NCI-H2107 (cell line): ENCODE measurements around the gene NANOGP8.
"Not testable (repeated sequence)": the region's sequence is repeated elsewhere in the genome, so short reads cannot be mapped to it uniquely, and the experiment has no call there.

Source experiments
- DNase-seq: peaks from one replicate; lab custom pipeline; 2025; lab: John Stamatoyannopoulos, UW

The NANOGP8 gene, protein sequence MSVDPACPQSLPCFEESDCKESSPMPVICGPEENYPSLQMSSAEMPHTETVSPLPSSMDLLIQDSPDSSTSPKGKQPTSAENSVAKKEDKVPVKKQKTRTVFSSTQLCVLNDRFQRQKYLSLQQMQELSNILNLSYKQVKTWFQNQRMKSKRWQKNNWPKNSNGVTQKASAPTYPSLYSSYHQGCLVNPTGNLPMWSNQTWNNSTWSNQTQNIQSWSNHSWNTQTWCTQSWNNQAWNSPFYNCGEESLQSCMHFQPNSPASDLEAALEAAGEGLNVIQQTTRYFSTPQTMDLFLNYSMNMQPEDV

DNA sequence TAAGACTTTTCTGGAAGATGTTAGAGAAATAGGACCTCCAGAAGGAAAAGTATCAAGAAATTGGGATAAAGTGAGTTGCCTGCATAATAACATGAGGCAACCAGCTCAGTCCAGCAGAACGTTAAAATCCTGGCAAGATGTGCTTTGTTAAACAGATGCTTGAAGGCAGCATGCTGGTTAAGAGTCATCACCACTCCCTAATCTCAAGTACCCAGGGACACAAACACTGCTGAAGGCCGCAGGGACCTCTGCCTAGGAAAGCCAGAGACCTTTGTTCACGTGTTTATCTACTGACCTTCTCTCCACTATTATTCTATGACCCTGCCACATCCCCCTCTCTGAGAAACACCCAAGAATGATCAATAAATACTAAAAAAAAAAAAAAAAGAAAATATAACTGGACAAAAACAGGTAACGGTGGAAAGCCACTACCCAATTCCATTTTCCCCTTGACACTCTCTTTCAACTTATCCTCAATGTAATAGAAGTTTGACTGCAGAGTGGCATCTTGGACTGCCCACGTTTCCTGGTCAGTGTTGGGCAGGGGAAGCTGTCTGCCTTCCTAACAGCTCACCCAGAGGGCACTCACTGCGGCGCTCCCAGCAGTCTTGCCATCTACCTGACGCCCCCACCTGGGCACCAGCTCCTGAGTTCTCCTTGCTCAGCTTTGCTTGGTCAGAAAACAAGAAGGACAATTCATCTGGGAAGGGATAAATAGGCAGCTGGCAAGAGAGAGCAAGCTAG, at the start of gene NANOGP8:
TSS of gene NANOGP8 (minus strand) at position 120 of the 744 bp plus-strand sequence. CDS start 185 bp downstream, outside the sequence.
- DNase-seq, result not testable (repeated sequence)

DNA sequence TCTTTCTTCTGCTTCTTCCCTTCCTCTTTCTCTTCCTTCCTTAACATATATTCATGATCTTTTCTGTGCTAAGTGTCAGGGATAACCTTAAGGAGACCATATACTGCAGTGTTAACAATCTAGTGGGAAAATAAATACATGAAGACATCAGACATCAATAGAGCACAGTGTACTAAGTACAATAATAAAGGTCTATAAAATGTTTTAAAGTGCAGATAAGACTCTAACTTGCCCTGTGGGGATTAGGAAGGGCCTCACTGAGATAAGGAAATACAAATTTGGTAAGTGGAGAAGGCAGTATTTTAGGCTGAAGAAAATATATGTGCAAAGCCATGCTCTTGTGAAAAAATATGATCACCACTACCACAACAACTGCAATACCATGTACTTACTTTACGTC, 49.2 kb upstream of the NANOGP8 start:
- DNase-seq, result no peak

DNA sequence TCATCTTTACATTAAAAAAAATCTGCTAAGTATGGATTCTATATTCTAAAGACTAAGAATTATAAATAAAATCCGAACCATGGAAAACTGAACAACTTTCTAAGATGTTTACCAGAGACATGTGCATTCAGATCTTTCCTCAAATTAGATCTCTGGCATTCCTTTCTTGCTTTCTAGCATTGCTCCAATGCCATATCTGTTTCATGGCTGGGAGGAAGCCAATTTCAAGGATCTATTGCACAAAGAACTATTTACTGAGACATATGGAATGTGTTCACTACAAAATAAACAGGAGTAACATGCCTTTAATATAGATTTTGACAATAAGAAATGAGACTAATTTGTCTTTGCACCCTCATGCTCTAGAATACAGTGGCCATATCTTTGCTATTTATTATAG, 45.1 kb upstream of the NANOGP8 start:
- DNase-seq, result no peak

DNA sequence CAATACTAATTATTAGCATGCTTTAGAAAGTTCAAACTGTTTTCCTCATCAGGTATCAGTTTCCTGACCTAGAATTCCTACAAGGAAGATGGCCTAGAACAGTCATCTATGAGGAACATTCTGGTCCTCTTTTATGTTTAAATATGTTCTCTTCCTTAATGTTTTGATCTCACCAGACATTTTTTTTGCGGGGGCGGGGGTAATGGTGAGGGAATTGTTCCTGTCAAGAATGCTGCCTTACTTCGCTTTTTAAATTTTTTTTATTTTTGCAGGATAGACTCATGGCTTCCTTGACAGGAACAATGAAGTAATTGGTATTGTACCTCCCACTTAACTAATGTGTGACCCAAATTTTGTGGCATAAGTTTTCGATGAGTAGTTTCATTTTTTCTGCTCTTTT, 44.3 kb upstream of the NANOGP8 start:
- DNase-seq, result no peak

DNA sequence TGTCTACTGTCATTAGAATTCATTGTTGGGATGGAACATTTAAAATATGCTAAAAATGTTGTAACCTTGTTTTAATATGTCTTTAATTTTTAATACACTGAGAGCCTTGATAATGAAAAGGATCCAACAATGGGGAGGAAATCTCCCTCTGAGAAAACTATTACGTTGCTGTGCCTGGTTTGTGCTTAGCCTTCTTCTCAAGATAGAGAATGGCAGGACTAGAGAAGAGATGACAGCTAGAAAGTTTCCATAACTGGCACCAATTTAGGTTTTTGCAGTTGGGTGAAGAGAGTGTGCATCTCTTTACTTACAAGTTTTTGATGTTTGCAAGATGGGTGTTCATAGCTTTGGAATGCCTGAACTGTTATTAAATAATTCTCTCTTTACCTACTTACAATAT, 42.6 kb upstream of the NANOGP8 start:
- DNase-seq, result no peak

DNA sequence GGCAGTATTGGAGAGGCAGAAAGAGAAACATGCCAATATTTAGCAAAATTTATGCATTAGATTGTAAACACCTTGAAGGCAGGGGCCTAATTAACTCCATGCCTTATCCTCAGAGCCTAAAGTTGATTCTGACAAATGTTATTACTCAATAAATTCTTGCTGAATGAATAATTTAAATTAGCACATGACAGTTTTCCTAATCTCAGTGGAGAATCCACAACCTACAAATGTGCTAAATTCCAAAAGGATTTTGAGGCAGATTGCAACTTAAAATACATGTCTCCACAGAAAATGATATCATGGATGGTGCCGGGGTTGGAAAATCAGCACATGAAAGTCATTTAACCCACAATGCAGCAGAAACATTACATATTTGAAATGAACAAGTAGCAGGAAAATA, 41.1 kb upstream of the NANOGP8 start:
- DNase-seq, result no peak

DNA sequence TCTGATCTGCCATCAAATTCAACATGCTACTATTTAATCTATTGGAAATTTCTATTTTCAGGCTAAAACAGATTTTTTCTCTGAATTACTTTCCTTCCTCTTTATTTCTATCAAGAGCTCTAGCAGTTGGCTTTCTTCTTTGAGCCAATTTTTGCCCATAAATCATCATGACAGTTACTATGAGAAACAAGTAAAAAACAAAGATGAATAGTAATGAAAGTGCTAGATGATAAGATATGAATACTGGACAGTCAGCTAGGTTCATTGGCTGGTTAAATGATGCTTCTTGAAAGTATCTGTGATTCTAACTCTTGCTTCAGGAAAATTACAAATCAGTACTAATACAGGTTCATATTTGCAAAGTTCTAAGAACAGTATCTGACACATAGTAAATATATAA, 38.6 kb upstream of the NANOGP8 start:
- DNase-seq, result no peak

DNA sequence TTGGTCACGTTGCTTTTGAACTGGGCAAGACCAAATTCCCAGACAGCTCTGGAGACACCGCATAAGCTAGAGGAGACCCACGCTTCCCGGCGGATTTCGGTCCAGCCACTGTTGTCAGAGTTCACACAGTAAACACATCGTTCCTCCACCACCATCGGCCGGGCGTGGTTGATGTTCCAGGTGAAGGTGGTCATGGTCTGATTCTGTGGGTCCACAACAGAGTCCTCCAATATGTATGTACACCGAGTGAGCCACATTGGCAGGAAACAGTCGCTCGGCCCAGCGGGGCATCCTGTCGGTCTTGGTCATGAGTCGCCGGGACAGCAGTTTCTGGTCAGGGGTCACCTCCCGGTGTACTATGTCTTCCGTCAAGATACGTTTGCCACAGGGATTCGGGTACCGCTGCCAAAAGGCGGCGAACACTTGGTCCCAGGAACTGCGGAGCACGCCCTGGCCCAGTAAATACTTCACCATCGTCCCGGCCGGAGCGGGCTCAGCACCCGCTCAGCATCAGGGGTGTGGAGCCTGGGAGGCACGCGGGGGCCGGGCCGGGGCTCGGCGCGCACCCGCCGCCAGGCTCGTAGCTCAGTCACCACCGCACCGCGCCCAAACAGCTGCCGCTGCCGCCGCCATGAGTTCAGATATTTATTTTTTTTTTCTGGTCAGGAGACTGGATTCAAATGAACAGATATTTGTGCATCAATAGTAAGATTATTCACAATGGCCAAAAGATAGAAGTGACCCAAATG, 36.7 kb upstream of the NANOGP8 start:
- no peak for DNase-seq

DNA sequence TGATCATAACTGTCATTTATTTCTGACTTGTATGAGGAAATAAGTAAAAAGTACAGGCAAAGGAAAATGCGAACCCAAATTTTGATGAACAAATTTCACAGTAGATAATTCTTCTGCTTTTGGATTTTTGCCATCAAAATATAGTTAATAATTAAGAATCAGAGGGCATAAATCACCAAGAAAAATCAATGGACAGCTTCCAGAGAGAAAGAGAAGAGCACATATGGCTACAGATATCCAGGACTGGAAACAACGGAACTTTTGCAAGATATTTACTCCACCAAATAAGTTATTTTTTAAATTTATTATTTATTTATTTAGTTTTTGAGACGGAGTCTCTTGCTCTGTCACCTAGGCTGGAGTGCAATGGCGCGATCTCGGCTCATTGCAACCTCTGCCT, 35.1 kb upstream of the NANOGP8 start:
- no peak for DNase-seq

DNA sequence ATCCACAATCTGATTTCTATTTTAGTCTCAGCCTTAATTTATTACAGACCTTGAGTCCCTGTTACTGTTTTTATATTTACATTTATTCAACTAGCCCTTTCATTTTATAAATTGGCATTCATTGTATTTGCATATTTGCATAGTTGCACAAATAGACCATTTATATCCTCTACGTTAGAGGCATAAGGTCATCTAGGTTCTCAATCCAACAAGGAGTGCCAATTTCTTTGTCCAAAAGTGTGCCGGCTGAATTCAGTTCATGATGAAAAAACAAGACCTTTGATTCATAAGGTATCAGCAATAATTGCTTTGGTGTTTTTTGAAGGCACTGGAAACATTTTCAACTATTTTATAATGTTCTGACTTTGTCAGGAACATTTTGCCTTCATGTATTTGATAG, 33.9 kb upstream of the NANOGP8 start:
- DNase-seq, result no peak

DNA sequence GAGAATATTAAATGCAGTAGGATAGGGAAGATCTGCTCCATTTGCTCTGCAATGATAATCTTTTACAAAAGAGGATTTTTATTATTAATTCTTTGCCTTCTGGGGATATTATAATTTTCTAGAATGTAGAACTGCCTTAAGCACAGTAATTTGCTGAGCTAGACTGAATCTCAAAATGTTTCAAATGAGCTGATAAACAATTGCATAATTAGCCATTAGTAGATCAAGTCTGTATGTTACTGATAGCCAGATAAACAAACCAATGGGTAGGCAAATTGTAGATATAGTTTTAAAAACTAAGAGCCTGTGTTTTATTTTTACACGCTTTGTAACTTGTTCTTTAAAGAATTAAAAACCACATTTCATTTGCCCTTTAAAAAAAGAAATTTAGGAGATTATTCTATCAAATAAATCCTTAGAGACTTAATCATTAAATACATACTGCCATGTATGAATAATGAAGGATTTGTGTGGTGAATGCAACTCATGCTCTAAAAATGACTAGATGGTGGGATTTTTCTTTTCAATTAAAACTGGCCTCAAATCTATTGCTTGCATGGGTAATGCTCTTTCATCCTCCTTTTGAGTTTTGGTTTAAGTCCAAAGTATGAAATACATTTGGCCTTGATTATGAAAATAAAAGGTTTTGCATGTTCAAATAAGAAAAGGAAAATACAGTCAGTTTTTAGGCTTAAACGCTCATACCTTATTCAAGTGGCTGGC, 32.6 kb upstream of the NANOGP8 start:
- DNase-seq, result no peak

DNA sequence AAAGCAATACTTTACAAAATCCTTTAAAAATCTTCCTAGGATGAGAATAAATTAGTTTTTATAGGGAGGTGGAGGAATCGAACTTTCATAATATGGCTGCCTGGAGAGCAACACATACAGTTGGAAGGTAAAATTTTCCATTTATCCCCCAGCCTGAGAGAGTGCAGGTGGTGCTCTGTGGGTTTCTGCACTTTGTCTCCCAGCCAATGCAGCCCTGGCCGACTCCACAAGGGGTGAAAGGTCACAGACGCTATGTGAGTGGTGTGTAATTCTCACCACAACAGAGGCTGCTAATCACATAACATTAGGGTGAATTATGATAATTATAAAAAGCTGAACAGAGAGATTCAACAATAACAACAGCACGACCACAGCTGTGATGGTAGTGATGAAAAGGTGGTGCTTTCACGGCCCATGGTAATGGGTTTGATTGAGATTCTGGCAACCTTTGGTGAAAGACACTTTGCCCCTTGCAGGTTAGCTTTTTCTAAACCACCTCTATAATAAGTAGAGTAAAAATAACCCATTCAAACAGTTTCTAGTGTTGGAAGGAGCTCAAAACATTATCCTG, 30.1 kb upstream of the NANOGP8 start:
- DNase-seq, result no peak

DNA sequence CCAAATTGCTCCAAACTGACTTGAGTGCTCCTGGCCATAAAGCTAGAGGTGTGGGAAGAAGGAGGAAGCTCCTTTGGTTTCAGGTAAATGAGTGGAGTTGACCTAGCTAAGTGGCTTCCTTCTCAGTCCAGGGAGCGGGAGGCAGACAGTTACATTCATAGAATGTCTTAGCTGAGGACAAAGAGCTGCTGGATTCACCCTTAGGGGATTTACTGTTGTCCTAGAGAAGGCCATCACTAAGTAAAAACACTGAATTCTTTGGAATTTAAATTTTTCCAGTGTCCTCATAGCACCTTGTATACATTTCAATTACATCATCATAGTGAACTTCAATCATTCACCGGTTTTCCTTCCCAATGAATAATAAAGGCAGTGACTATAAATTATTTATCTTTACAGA, 27.3 kb upstream of the NANOGP8 start:
- DNase-seq, result no peak

DNA sequence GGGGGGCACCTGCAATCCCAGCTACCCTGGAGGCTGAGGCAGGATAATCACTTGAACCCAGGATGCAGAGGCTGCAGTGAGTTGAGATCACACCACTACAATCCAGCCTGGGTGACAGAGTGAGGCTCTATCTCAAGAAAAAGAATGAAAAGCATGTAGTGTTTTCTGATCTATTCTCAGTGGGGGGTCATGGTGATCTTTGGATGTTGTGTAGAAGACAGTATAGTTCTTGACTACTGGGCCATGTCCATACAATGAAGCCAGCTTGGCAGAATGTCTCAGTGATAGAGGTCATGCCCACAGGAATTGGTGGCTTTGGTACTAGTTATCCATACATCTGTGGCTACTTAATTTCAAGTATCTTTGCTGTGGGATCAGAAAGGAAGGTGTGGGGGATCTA, 26.8 kb upstream of the NANOGP8 start:
- no peak for DNase-seq

DNA sequence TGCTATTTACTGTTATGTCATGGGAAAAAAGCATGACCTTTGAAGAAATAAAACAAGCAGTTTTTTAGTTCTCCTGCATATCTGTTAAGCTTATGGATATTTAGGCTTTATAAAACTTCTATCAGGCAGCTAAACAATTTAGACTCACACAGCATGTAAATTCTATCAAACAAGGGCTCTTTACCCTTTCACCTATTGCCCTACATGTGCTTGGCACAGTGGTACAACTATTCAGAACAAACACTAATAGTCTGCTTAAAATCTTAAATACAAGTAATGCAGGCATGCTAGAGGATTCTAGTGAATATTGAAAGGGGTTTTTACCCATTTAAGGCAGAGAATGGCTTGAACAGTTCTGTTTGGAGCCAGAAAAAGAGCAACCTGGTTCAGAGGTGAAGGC, 23.4 kb upstream of the NANOGP8 start:
- no peak for DNase-seq

DNA sequence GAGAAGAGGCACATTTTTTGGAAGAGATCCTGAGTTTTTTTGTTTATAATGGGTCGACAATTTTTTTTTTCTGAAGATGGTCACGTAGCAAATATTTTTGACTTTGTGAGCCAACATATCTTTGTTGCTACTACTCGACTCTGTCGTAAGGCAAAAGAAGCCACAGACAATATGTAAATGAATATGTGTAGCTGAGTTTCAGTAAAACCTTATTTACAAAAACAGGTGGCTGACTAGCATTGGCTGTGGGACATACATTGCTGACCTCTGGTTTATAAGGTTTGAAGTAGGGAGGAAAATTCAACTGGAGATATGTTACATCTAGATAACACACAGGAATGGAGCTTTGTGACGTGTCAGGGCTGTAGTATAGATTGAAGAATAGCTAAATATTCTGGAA, 22.5 kb upstream of the NANOGP8 start:
- DNase-seq, result no peak

DNA sequence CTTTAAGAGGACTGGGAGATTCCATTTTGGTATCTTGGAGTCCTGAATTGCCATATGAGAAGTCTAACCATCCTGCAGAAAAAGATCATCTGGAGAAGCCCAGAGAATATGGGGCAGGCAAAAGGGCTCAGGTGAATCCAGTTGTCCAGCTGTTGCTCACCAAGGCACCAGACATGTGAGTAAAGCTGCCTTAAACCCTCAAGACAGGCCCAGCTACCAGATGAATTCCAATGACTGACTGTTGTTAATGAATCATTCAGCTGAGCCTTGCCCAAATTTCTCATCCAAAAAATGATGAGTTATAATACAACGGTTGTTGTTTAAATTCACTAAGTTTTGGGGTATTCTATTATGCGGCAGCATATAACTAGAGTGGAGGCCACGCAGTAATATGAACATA, 22.0 kb upstream of the NANOGP8 start:
- DNase-seq, result no peak

DNA sequence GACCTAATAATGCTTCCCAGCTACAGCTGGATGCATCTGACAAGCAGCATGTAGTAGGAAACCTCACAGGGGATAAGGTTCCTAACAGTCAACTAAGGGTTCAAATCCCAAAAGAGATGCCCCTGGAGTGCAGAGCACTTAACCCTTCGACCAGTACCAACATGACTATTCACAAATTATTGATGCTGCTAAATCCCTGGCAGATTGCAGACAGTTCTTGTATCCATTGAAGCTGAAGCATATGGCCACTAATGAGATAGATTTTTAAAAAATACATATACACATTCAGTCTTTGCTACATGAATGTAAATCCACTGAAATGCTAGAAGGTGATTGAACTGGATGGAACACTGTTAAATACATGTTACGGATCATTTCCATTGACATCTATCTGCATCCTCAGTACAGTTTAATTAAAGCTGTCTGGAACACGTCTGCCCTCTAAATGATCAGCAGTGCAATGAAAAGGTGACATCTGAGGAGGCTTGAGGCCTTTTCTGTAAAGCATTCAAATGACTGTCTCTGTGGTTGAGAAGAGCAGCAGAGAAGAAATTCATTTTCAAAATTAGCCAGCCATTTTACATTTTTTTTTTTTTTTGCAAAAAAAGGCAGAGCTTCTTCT, 19.5 kb upstream of the NANOGP8 start:
- no peak for DNase-seq

DNA sequence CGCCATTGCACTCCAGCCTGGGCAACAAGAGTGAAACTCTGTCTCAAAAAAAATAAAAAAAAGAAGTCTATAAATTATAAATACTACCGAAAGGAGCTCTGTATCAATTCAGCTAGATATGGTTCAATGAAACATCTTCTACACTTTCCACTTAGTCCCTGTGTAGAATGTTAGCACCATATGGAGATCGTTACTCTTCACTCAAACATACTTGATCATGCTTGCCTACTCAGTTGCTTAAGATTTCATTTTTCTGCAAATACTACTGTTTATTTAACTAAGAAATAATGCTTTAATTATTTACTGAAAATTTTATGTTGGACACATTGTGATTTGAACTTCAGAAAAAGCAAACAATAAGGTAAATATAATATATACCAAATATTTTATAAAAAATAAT, 17.1 kb upstream of the NANOGP8 start:
- no peak for DNase-seq

DNA sequence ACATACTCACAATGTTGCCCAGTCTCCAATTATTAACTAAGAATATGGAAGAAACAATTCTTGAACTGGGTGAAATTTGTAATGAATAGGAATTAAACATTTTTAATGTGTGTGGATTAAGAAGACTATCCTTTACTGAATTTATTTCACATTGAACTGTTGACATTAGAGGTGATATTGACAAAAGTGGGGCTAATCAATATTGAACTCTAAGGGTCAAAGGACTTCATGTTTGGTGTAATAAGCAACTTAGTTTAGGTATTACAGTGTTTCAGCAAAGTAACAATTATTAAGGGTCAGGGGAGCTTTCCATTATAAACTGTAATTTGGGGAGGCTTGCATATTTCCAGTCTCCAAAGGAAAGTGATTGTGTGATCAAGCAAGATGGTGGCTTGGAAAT, 16.2 kb upstream of the NANOGP8 start:
- DNase-seq, result no peak

DNA sequence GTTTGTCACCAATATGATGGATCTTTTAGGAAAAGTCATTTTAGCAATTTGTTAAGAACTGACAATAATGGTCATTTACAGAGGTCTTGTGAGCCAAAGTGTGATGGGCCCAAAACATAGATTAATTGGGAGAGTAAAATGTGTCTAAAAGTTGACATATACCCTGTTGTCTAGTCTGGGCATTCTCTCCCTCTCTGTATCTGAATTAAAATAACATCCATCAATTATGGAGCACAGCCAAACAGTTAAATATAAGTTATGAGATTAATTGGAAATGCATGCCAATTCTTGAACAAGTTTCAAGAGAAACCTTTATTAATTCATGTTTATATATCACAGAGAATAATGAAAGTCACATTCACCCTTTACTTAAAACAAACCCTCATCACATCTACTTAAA, 13.6 kb upstream of the NANOGP8 start:
- no peak for DNase-seq

DNA sequence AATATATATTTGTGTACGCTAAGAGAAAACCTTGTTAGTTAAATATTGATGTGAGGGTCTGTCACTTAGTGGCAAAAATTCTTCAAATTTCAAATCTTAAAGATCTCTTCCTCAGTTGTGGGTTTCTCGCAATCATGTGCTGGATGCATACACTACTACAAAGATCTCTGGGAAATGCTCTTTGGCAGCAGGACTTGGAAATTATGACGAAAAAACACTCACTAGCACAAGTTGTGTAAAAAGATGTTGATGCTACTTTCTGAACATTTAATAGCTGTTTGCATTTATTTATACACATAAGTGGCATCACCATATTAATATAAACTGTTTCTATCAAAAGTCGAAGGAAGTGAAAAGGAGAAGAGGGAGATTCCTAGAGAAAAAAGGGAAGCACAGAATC, 10.8 kb upstream of the NANOGP8 start:
- DNase-seq, result no peak
